Smooth muscle cell of the brain vasculature (primary cell): ENCODE results near the gene ISG20.

Source experiments
- DNase-seq: peaks from one replicate; pipeline ENCODE4 v3.0.0-alpha.2; 2012; ENCODE audit warnings: low read depth, low spot score

Gene ISG20

GRCh38 chr15:88638626-88639372 lies at the start of gene ISG20:
Gene ISG20, plus strand, starts transcription at chr15:88639016. Its CDS starts 351 bp downstream, at chr15:88639367.
- peak; percentile 82 for DNase-seq

- no peak for DNase-seq
Observed at GRCh38 chr15:88590759-88591158, 48.1 kb upstream of the ISG20 start.

- no peak for DNase-seq
Observed at GRCh38 chr15:88591384-88591783, 47.4 kb upstream of the ISG20 start.

GRCh38 chr15:88603885-88604284 lies 34.9 kb upstream of the ISG20 start:
- DNase-seq = no peak

- no peak for DNase-seq
Observed at GRCh38 chr15:88604381-88605188, 34.2 kb upstream of the ISG20 start.

- no peak for DNase-seq
Observed at GRCh38 chr15:88605189-88606069, 33.4 kb upstream of the ISG20 start.

GRCh38 chr15:88606070-88606794 lies 32.6 kb upstream of the ISG20 start:
- no peak for DNase-seq

- DNase-seq = no peak
Observed at GRCh38 chr15:88607951-88608350, 30.9 kb upstream of the ISG20 start.

GRCh38 chr15:88608607-88609181 lies 30.1 kb upstream of the ISG20 start:
- no peak for DNase-seq

- DNase-seq = no peak
Observed at GRCh38 chr15:88609344-88610090, 29.3 kb upstream of the ISG20 start.

GRCh38 chr15:88610701-88611231 lies 28.1 kb upstream of the ISG20 start:
- DNase-seq = no peak

- DNase-seq = no peak
Observed at GRCh38 chr15:88612186-88612796, 26.5 kb upstream of the ISG20 start.

GRCh38 chr15:88613074-88613944 lies 25.5 kb upstream of the ISG20 start:
- DNase-seq = no peak

GRCh38 chr15:88615303-88616107 lies 23.3 kb upstream of the ISG20 start:
- DNase-seq = no peak

- no peak for DNase-seq
Observed at GRCh38 chr15:88616240-88616639, 22.6 kb upstream of the ISG20 start.

- DNase-seq = no peak
Observed at GRCh38 chr15:88617031-88617722, 21.6 kb upstream of the ISG20 start.

- no peak for DNase-seq
Observed at GRCh38 chr15:88617790-88618189, 21.0 kb upstream of the ISG20 start.
